ENCODE data around the gene NIPBL. TPM values are rescaled to one million over a fixed set of nuclear protein-coding genes. Genes with fewer than 3 reads are reported as not detected.

The NIPBL gene
- total RNA-seq, 1 experiment from 2014 or later, result 61.3 TPM

DNA sequence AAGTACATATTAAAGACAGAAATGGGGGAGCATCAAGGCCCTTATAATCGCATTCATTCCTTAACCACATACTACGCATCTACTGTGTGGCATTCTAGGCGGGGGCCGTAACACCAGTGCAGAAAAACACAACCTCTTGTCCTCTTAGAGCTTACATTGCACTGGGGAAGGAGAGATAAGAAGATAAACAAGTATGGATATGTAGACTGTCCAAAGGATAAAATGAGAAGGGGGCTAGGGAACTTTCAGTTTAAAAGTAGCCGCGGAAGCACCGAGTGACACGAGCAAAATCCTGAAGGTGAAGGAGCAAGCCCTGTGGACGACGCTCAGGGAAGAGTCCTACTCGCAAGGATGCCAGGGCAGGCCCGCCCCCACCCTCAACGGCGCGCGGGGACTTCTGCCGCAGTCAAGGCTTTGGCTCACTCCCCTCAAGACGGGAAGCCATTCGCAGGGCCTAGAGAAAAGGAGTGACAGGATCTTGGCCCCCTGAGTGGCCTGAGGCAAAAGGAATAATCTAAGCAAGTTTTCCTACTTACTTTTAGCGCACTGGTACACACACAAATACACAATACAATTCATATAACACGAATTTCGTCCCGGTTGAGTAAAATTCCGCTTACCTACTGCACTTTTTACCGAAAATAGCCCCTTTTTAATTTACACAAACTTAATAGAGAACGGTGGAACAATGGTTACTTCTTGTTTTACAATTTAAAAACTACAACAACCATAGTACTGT, 1.3 kb upstream of the NIPBL start:
- H4K5ac ChIP-seq (ENCODE audit: insufficient read length, low read depth, low read length), result no peak overlapping the region

More for the DNA sequence above, 1.3 kb upstream of the NIPBL start:
- peaks cover 19% of the 10 kb centered on the region; the same call in 1 of the 2 replicates for H3K79me2 ChIP-seq (ENCODE audit: insufficient read depth, low read length)
- H3K9me3 ChIP-seq (ENCODE audit: control insufficient read depth, low read depth, low read length), result no peaks in the 10 kb centered on the region
- WGBS (ENCODE audit: extremely low coverage, insufficient read length, low lambda C conversion rate), result no CpG with 5 or more reads among the region's 26 CpGs
- DNase-seq, result peak; percentile 44
- Mint-ChIP-seq H3K27ac (peak overlapping the region in 2 of 3 experiments; percentile 42 to 66; a peak in 5 of 7 replicates), H3K4me3 (peak overlapping the region; percentile 88 to 99), H3K9me3 (no peaks in the 10 kb centered on the region), H3K36me3 (ENCODE audit: insufficient read depth in 1 of 3, low read depth in 3 of 3) (peaks cover 0 to 5% (median 1%) of the 10 kb centered on the region in 3 experiments; a peak in 4 of 7 replicates), H3K4me1 (peaks cover 31 to 34% of the 10 kb centered on the region in 2 experiments), H3K27me3 (ENCODE audit: low read depth) (no peaks in the 10 kb centered on the region)
- no peak overlapping the region for H2BK15ac ChIP-seq (ENCODE audit: low read depth, low read length)
- H3K23ac ChIP-seq (ENCODE audit: insufficient read length, low read depth, low read length), result no peak overlapping the region
- H4K20me1 ChIP-seq (ENCODE audit: control insufficient read depth, insufficient read depth, insufficient read length), result no peaks in the 10 kb centered on the region
- TF ChIP-seq CTCF (conservative IDR thresholded peaks at IDR 0.05), result no peak
- H3K18ac ChIP-seq (ENCODE audit: insufficient read length, low read depth, low read length), result no peak overlapping the region
- peak overlapping the region; percentile 94 for H3K4me2 ChIP-seq (ENCODE audit: insufficient read depth, insufficient read length, low read length)
- H4K8ac ChIP-seq (replicated peaks; ENCODE audit: insufficient read length, low read depth, low read length), result no peak overlapping the region
- 0 out of 2 replicates have a peak overlapping the region, but pooled peaks have one; percentile 42 for H3K14ac ChIP-seq (ENCODE audit: insufficient read depth, low read length)
- H3K4ac ChIP-seq (ENCODE audit: low read depth, low read length), result no peak overlapping the region
- no peak overlapping the region for H3T11ph ChIP-seq (ENCODE audit: low read length)
- no peak overlapping the region for H2BK120ac ChIP-seq (ENCODE audit: low read depth, low read length, poor library complexity, severe bottlenecking)
- no peak overlapping the region for H3K27ac ChIP-seq (ENCODE audit: insufficient read length, low read depth, low read length)
- no peak overlapping the region for H3K56ac ChIP-seq (ENCODE audit: insufficient read length, low read depth, low read length)
- no peak overlapping the region for H4K91ac ChIP-seq (ENCODE audit: insufficient read length, low read depth, low read length)
- H3K27me3 ChIP-seq (ENCODE audit: insufficient read depth, low read length), result no peaks in the 10 kb centered on the region
- H2BK12ac ChIP-seq (ENCODE audit: insufficient read length, low read depth, low read length), result no peak overlapping the region
- no peak overlapping the region for H2BK20ac ChIP-seq (ENCODE audit: low read depth, low read length, poor library complexity, severe bottlenecking)
- H3K79me1 ChIP-seq (ENCODE audit: insufficient read depth, low read depth, low read length, poor library complexity, severe bottlenecking), result no peaks in the 10 kb centered on the region
- peaks cover 15% of the 10 kb centered on the region for H3K23me2 ChIP-seq (ENCODE audit: insufficient read length, low read depth, low read length, poor library complexity, severe bottlenecking)
- no peak overlapping the region for H2AFZ ChIP-seq (ENCODE audit: low read length)
- no peak overlapping the region for H2AK5ac ChIP-seq (ENCODE audit: insufficient read length, low read length)
- H3K4me1 ChIP-seq (ENCODE audit: insufficient read depth, low read length), result no peaks in the 10 kb centered on the region
- H3K9ac ChIP-seq (ENCODE audit: extremely low read depth, insufficient read length, low read length), result peak overlapping the region; percentile 47
- H2BK5ac ChIP-seq (ENCODE audit: insufficient read length, low read length), result no peak overlapping the region

Measured in H9 (cell line).